GM10266 (cell line): Measurements from ENCODE around the gene TMEM201.

Experiments
- DNase-seq: peaks from one replicate; pipeline ENCODE4 v3.0.0; 2012; ENCODE audit errors: extremely low spot score
- CTCF ChIP-seq: IDR thresholded peaks from 2 replicates; pipeline ENCODE4 v1.5.1; 2012; ENCODE audit warnings: mild to moderate bottlenecking, low read depth; ENCODE audit not compliant: control insufficient read depth, insufficient read depth; ENCODE audit errors: missing control alignments

TMEM201 gene

GRCh38 chr1:9626201-9626608 is 37.5 kb downstream of the TMEM201 start:
- TF ChIP-seq CTCF, result no peak
- peak; percentile 77 for DNase-seq

- DNase-seq, result peak; percentile 82
- TF ChIP-seq CTCF, result no peak
Measured at GRCh38 chr1:9628541-9629444, 40.1 kb downstream of the TMEM201 start.

- TF ChIP-seq CTCF, result no peak
- peak; percentile 77 for DNase-seq
Measured at GRCh38 chr1:9629445-9630201, 40.9 kb downstream of the TMEM201 start.

- TF ChIP-seq CTCF, result no peak
- no peak for DNase-seq
Measured at GRCh38 chr1:9630331-9631111, 41.8 kb downstream of the TMEM201 start.

GRCh38 chr1:9631613-9632012 is 42.9 kb downstream of the TMEM201 start:
- TF ChIP-seq CTCF, result no peak
- no peak for DNase-seq

- TF ChIP-seq CTCF, result no peak
- DNase-seq, result no peak
Measured at GRCh38 chr1:9633493-9633892, 44.8 kb downstream of the TMEM201 start.
